HG02870 (cell line): ENCODE data around the gene USP12.
"Not testable (repeated sequence)": the region's sequence is repeated elsewhere in the genome, so short reads cannot be mapped to it uniquely, and the experiment has no call there.

Experiments
- ATAC-seq: cut with Tn5 transposase; IDR thresholded peaks from one replicate; pipeline ENCODE4 v1.9.1; 2021; ENCODE audit warnings: mild to moderate bottlenecking, moderate library complexity; ENCODE audit not compliant: unreplicated experiment

USP12 gene

GRCh38 chr13:27171244-27171826, at the start of gene USP12:
TSS of gene USP12 (minus strand) at chr13:27171811. CDS start at chr13:27171639, 172 bp downstream.
- ATAC-seq = peak; percentile 14

- no peak for ATAC-seq
Measured at GRCh38 chr13:27219611-27220010, 48.0 kb upstream of the USP12 start.

- ATAC-seq = not testable (repeated sequence)
Measured at GRCh38 chr13:27218861-27219260, 47.2 kb upstream of the USP12 start.

- ATAC-seq = not testable (repeated sequence)
Measured at GRCh38 chr13:27217791-27218190, 46.2 kb upstream of the USP12 start.

GRCh38 chr13:27213386-27213785, 41.8 kb upstream of the USP12 start:
- not testable (repeated sequence) for ATAC-seq

GRCh38 chr13:27211771-27212364, 40.3 kb upstream of the USP12 start:
- no peak for ATAC-seq

GRCh38 chr13:27211271-27211670, 39.7 kb upstream of the USP12 start:
- ATAC-seq = no peak

GRCh38 chr13:27208514-27208913, 36.9 kb upstream of the USP12 start:
- ATAC-seq = no peak

GRCh38 chr13:27203854-27204253, 32.2 kb upstream of the USP12 start:
- ATAC-seq = no peak

GRCh38 chr13:27203186-27203585, 31.6 kb upstream of the USP12 start:
- no peak for ATAC-seq

- ATAC-seq = no peak
Measured at GRCh38 chr13:27201661-27202060, 30.1 kb upstream of the USP12 start.

GRCh38 chr13:27200413-27201070, 28.9 kb upstream of the USP12 start:
- no peak for ATAC-seq

- ATAC-seq = no peak
Measured at GRCh38 chr13:27199696-27200095, 28.1 kb upstream of the USP12 start.

GRCh38 chr13:27199211-27199610, 27.6 kb upstream of the USP12 start:
- no peak for ATAC-seq

- ATAC-seq = no peak
Measured at GRCh38 chr13:27194895-27195764, 23.5 kb upstream of the USP12 start.

GRCh38 chr13:27194209-27194608, 22.6 kb upstream of the USP12 start:
- no peak for ATAC-seq

GRCh38 chr13:27193496-27193895, 21.9 kb upstream of the USP12 start:
- no peak for ATAC-seq

GRCh38 chr13:27192973-27193372, 21.4 kb upstream of the USP12 start:
- no peak for ATAC-seq

GRCh38 chr13:27192367-27192766, 20.8 kb upstream of the USP12 start:
- ATAC-seq = not testable (repeated sequence)

GRCh38 chr13:27189192-27189591, 17.6 kb upstream of the USP12 start:
- ATAC-seq = no peak

GRCh38 chr13:27188239-27188638, 16.6 kb upstream of the USP12 start:
- ATAC-seq = no peak
